ENCODE results near the gene KRT34.

- TF ChIP-seq CTCF (conservative IDR thresholded peaks at IDR 0.05; ENCODE audit: low read depth in 2 of 2) (no peak), EZH2 (IDR thresholded peaks at IDR 0.05; ENCODE audit: low read depth, unreplicated experiment) (no peak), POLR2AphosphoS5 (IDR thresholded peaks at IDR 0.05; ENCODE audit: low read depth) (no peak), REST (IDR thresholded peaks at IDR 0.05; ENCODE audit: unreplicated experiment) (peak; percentile 71), ETS1 (IDR thresholded peaks at IDR 0.05) (no peak), NANOG (IDR thresholded peaks at IDR 0.05; ENCODE audit: borderline replicate concordance) (no peak), ZNF114 (CRISPR knock-in tag; IDR thresholded peaks at IDR 0.05) (no peak), STAT1 (IDR thresholded peaks at IDR 0.05; ENCODE audit: unreplicated experiment) (no peak), EZH2phosphoT487 (IDR thresholded peaks at IDR 0.05; ENCODE audit: unreplicated experiment) (no peak), CREB1 (CRISPR knock-in tag; IDR thresholded peaks at IDR 0.05; ENCODE audit: low read depth) (no peak), ZNF331 (CRISPR knock-in tag; IDR thresholded peaks at IDR 0.05; ENCODE audit: low read depth) (no peak), JUNB (IDR thresholded peaks at IDR 0.05; ENCODE audit: unreplicated experiment) (no peak)
These were observed 29.3 kb downstream of the KRT34 start for GRCh38 chr17:41352597-41353366.
